MM.1S (cell line): ENCODE results near the gene SLCO4A1.

ENCODE experiments used
- DNase-seq: peaks from one replicate; pipeline ENCODE4 v3.0.0-alpha.2; 2015
- H2AFZ ChIP-seq: fragments of 300-600 bp; sonication (generic); 2 replicates; pipeline ENCODE4 v1.6.0; 2016; ENCODE audit warnings: antibody characterized with exemption, low read length
- H3F3A ChIP-seq: fragments of 300-600 bp; sonication (generic); 2 replicates; pipeline ENCODE4 v1.6.1; 2016; ENCODE audit warnings: mild to moderate bottlenecking, antibody characterized with exemption, low read length, moderate library complexity, mixed read lengths; ENCODE audit not compliant: insufficient read depth
- H3K27ac ChIP-seq: fragments of 300-600 bp; sonication (generic); 2 replicates; pipeline ENCODE4 v1.5.1; 2016; ENCODE audit warnings: mild to moderate bottlenecking, low read length
- H3K27me3 ChIP-seq: fragments of 300-600 bp; sonication (generic); replicated peaks from 2 replicates; pipeline ENCODE4 v1.6.0; 2016; ENCODE audit warnings: low read length; ENCODE audit not compliant: insufficient read depth
- H3K36me3 ChIP-seq: fragments of 300-600 bp; sonication (generic); replicated peaks from 2 replicates; pipeline ENCODE4 v1.6.1; 2016; ENCODE audit warnings: mild to moderate bottlenecking, low read length, mixed read lengths; ENCODE audit not compliant: insufficient read depth
- H3K4me1 ChIP-seq: fragments of 300-600 bp; sonication (generic); 2 replicates; pipeline ENCODE4 v1.6.1; 2016; ENCODE audit warnings: low read length, mixed read lengths
- H3K4me2 ChIP-seq: fragments of 300-600 bp; sonication (generic); 2 replicates; pipeline ENCODE4 v1.6.0; 2016; ENCODE audit warnings: low read depth, low read length
- H3K4me3 ChIP-seq: fragments of 300-600 bp; sonication (generic); 2 replicates; pipeline ENCODE4 v1.5.1; 2016; ENCODE audit warnings: low read length, mixed read lengths
- H3K79me2 ChIP-seq: fragments of 300-600 bp; sonication (generic); 2 replicates; pipeline ENCODE4 v1.6.1; 2016; ENCODE audit warnings: mixed run types, low read length, mixed read lengths
- H3K9ac ChIP-seq: fragments of 300-600 bp; sonication (generic); 2 replicates; pipeline ENCODE4 v1.6.1; 2016; ENCODE audit warnings: low read length, mixed read lengths
- H3K9me2 ChIP-seq: fragments of 300-600 bp; sonication (generic); replicated peaks from 2 replicates; pipeline ENCODE4 v1.6.1; 2016; ENCODE audit warnings: mild to moderate bottlenecking, low read length, mixed read lengths; ENCODE audit not compliant: insufficient read depth
- H3K9me3 ChIP-seq: fragments of 300-600 bp; sonication (generic); replicated peaks from 2 replicates; pipeline ENCODE4 v1.6.1; 2016; ENCODE audit warnings: mild to moderate bottlenecking, low read length, mixed read lengths; ENCODE audit not compliant: insufficient read depth
- H4K20me1 ChIP-seq: fragments of 300-600 bp; sonication (generic); 2 replicates; pipeline ENCODE4 v1.6.1; 2016; ENCODE audit warnings: mild to moderate bottlenecking, low read length, moderate library complexity, mixed read lengths; ENCODE audit not compliant: insufficient read depth
- CTCF ChIP-seq: fragments of 300-600 bp; sonication (generic); IDR thresholded peaks from 2 replicates; pipeline ENCODE4 v1.5.1; 2016; ENCODE audit warnings: antibody characterized with exemption, low read length, mixed read lengths
- EZH2 ChIP-seq: fragments of 300-600 bp; sonication (generic); optimal IDR thresholded peaks from 2 replicates; pipeline ENCODE3; 2017; ENCODE audit warnings: low read depth, mild to moderate bottlenecking, antibody characterized with exemption, low read length, mixed read lengths
- EZH2phosphoT487 ChIP-seq: fragments of 300-600 bp; sonication (generic); IDR thresholded peaks from 2 replicates; pipeline ENCODE4 v1.6.1; 2018; ENCODE audit warnings: antibody characterized with exemption, low read length

SLCO4A1 gene

GRCh38 chr20:62634330-62634967 is 7.9 kb upstream of the SLCO4A1 start:
- Histone ChIP-seq H3K9ac (no peak overlapping the region), H3K4me1 (no peaks in the 10 kb centered on the region), H3K4me2 (no peak overlapping the region), H3F3A (no peaks in the 10 kb centered on the region), H2AFZ (no peak overlapping the region), H3K79me2 (no peaks in the 10 kb centered on the region), H3K9me3 (no peaks in the 10 kb centered on the region), H3K27ac (no peak overlapping the region), H3K36me3 (no peaks in the 10 kb centered on the region), H3K27me3 (peaks cover 39% of the 10 kb centered on the region), H4K20me1 (no peaks in the 10 kb centered on the region), H3K9me2 (no peaks in the 10 kb centered on the region), H3K4me3 (no peak overlapping the region)
- no peak for TF ChIP-seq EZH2
- no peak for TF ChIP-seq CTCF
- no peak for TF ChIP-seq EZH2phosphoT487
- DNase-seq = no peak

GRCh38 chr20:62635232-62635631 is 7.1 kb upstream of the SLCO4A1 start:
- no peaks in the 10 kb centered on the region for H3K79me2 ChIP-seq
- no peaks in the 10 kb centered on the region for H3K4me1 ChIP-seq
- H3K9ac ChIP-seq = no peak overlapping the region
- TF ChIP-seq CTCF (no peak), EZH2phosphoT487 (no peak)
- peaks cover 39% of the 10 kb centered on the region for H3K27me3 ChIP-seq
- no peak overlapping the region for H2AFZ ChIP-seq
- H3K4me2 ChIP-seq = no peak overlapping the region
- no peaks in the 10 kb centered on the region for H4K20me1 ChIP-seq
- H3F3A ChIP-seq = no peaks in the 10 kb centered on the region
- DNase-seq = no peak
- H3K9me3 ChIP-seq = no peaks in the 10 kb centered on the region
- no peaks in the 10 kb centered on the region for H3K9me2 ChIP-seq
- no peak overlapping the region for H3K4me3 ChIP-seq
- H3K36me3 ChIP-seq = no peaks in the 10 kb centered on the region
- H3K27ac ChIP-seq = no peak overlapping the region

GRCh38 chr20:62635852-62636251 is 6.5 kb upstream of the SLCO4A1 start:
- DNase-seq = no peak
- TF ChIP-seq EZH2 = no peak
- TF ChIP-seq CTCF = no peak
- no peak for TF ChIP-seq EZH2phosphoT487
- Histone ChIP-seq H3K4me1 (no peaks in the 10 kb centered on the region), H4K20me1 (no peaks in the 10 kb centered on the region), H3F3A (no peaks in the 10 kb centered on the region), H3K36me3 (no peaks in the 10 kb centered on the region), H3K4me2 (no peak overlapping the region), H2AFZ (no peak overlapping the region), H3K9me2 (no peaks in the 10 kb centered on the region), H3K27me3 (peaks cover 39% of the 10 kb centered on the region), H3K9me3 (no peaks in the 10 kb centered on the region), H3K79me2 (no peaks in the 10 kb centered on the region), H3K4me3 (no peak overlapping the region), H3K27ac (no peak overlapping the region), H3K9ac (no peak overlapping the region)
